Ovary (tissue), 3 donors: ENCODE data around the gene MAL.

ENCODE experiments used
- EP300 ChIP-seq: sonication (generic); formaldehyde crosslinking; IDR thresholded peaks from one replicate; pipeline ENCODE4 v1.6.1; 2017; ENCODE audit warnings: antibody characterized with exemption
- TF ChIP-seq, protein P1 (sequence below), 3 donors: fragments of 450-650 bp in 2 of 3; fragments of 200-600 bp in 1 of 3; IDR thresholded peaks; one replicate each; pipeline versions ENCODE4 v1.5.1 to v1.8.0; 2016 to 2022; ENCODE audit warnings: antibody characterized with exemption in 3 of 3, mild to moderate bottlenecking in 1 of 3
- donor health status: DM: no; HTN: no; CAD: no.

DNA sequence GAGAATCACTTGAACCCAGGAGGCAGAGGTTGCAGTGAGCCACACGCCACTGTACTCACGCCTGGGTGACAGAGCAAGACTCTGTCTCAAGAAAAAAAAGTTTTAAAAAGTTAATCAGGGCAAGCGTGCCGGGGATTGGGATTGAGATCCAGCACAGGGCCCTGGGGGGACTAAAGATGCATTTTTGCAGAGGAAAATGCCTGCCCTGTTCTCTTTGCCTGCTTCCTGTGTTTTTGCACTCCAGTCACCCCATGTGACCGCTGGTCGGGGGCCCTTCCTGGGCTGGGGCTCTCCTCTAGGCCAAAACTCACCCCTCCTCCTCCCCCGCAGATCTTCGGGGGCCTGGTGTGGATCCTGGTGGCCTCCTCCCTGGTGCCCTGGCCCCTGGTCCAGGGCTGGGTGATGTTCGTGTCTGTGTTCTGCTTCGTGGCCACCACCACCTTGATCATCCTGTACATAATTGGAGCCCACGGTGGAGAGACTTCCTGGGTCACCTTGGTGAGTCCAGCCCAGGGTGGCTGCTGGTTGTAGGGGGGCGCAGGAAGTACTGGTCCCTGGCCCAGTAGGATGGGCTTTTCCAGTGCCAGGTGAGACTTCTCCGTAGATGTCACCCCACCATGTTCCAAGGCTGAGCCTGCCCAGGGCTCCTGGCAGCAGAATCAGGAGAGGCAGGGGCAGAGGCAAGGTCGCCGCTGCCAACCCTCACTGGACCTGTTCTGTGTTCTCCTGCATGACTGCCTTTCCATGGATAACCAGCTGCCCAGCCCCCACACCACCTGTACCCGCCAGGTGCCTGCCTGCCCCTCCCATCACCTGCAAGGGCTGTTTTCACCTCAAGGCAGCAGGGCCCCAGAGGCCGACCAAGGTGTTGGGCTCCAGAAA lies 22.4 kb downstream of the MAL start:
- TF ChIP-seq, protein P1, sequence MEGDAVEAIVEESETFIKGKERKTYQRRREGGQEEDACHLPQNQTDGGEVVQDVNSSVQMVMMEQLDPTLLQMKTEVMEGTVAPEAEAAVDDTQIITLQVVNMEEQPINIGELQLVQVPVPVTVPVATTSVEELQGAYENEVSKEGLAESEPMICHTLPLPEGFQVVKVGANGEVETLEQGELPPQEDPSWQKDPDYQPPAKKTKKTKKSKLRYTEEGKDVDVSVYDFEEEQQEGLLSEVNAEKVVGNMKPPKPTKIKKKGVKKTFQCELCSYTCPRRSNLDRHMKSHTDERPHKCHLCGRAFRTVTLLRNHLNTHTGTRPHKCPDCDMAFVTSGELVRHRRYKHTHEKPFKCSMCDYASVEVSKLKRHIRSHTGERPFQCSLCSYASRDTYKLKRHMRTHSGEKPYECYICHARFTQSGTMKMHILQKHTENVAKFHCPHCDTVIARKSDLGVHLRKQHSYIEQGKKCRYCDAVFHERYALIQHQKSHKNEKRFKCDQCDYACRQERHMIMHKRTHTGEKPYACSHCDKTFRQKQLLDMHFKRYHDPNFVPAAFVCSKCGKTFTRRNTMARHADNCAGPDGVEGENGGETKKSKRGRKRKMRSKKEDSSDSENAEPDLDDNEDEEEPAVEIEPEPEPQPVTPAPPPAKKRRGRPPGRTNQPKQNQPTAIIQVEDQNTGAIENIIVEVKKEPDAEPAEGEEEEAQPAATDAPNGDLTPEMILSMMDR (IDR thresholded peaks at IDR 0.05): no peak
- no peak for TF ChIP-seq EP300
